OCI-LY3 (cell line): ENCODE results near the gene SLC39A2.

Experiments used
- H2AFZ ChIP-seq: fragments of 200-600, 300-600 bp; shearing (Covaris generic); 2 replicates; pipeline ENCODE4 v1.6.0; 2014; ENCODE audit warnings: antibody characterized with exemption, low read depth, low read length
- H3K27ac ChIP-seq: fragments of 200-600, 300-600 bp; sonication (generic); 2 replicates; pipeline ENCODE4 v1.5.1; 2014; ENCODE audit warnings: mild to moderate bottlenecking, low read length, moderate library complexity, mixed read lengths
- H3K27me3 ChIP-seq: fragments of 200-600, 300-600 bp; sonication (generic); 2 replicates; pipeline ENCODE4 v1.6.1; 2014; ENCODE audit warnings: low read depth, low read length, mixed read lengths
- H3K36me3 ChIP-seq: fragments of 200-600, 300-600 bp; sonication (generic); replicated peaks from 2 replicates; pipeline ENCODE3; 2014; ENCODE audit warnings: low read depth, low read length, mixed read lengths
- H3K4me1 ChIP-seq: fragments of 300-600, 200-600 bp; sonication (generic); 2 replicates; pipeline ENCODE4 v1.6.1; 2014; ENCODE audit warnings: low read length, mixed read lengths
- H3K4me2 ChIP-seq: fragments of 200-600, 300-600 bp; sonication (generic); 2 replicates; pipeline ENCODE4 v1.6.1; 2014; ENCODE audit warnings: low read length, mixed read lengths
- H3K4me3 ChIP-seq: fragments of 300-600, 200-600 bp; sonication (generic); 2 replicates; pipeline ENCODE4 v1.5.1; 2014; ENCODE audit warnings: antibody characterized with exemption, mild to moderate bottlenecking, low read length, moderate library complexity
- H3K79me2 ChIP-seq: fragments of 300-600, 200-600 bp; shearing (Covaris generic); 2 replicates; pipeline ENCODE4 v1.6.1; 2014; ENCODE audit warnings: mild to moderate bottlenecking, low read length, mixed read lengths
- H3K9ac ChIP-seq: fragments of 300-600, 200-600 bp; shearing (Covaris generic); 2 replicates; pipeline ENCODE4 v1.6.0; 2014; ENCODE audit warnings: mild to moderate bottlenecking, low read length, moderate library complexity
- H3K9me3 ChIP-seq: fragments of 200-600, 300-600 bp; shearing (Covaris generic); 2 replicates; pipeline ENCODE4 v1.6.1; 2014; ENCODE audit warnings: low read length, mixed read lengths; ENCODE audit not compliant: insufficient read depth
- H4K20me1 ChIP-seq: fragments of 200-600, 300-600 bp; sonication (generic); 2 replicates; pipeline ENCODE4 v1.6.1; 2016; ENCODE audit warnings: low read length, mixed read lengths; ENCODE audit not compliant: insufficient read depth
- CTCF ChIP-seq: fragments of 200-600, 300-600 bp; sonication (generic); IDR thresholded peaks from 2 replicates; pipeline ENCODE4 v1.5.1; 2014; ENCODE audit warnings: antibody characterized with exemption, low read length, low read depth
- EZH2phosphoT487 ChIP-seq: fragments of 200-600 bp; shearing (Covaris generic); IDR thresholded peaks from 2 replicates; pipeline ENCODE4 v1.6.1; 2018; ENCODE audit warnings: antibody characterized with exemption, mixed run types, low read depth

Gene SLC39A2

GRCh38 chr14:21011136-21011535 is 12.0 kb downstream of the SLC39A2 start:
- H2AFZ ChIP-seq: no peak overlapping the region
- H3K36me3 ChIP-seq: no peaks in the 10 kb centered on the region
- no peaks in the 10 kb centered on the region for H3K9me3 ChIP-seq
- TF ChIP-seq CTCF (no peak), EZH2phosphoT487 (no peak)
- H4K20me1 ChIP-seq: no peaks in the 10 kb centered on the region
- no peaks in the 10 kb centered on the region for H3K79me2 ChIP-seq
- H3K4me1 ChIP-seq: no peaks in the 10 kb centered on the region
- H3K9ac ChIP-seq: no peak overlapping the region
- H3K27me3 ChIP-seq: peaks cover 24% of the 10 kb centered on the region
- H3K4me2 ChIP-seq: no peak overlapping the region
- H3K4me3 ChIP-seq: no peak overlapping the region
- H3K27ac ChIP-seq: no peak overlapping the region

GRCh38 chr14:21014761-21015190 is 15.7 kb downstream of the SLC39A2 start:
- H3K79me2 ChIP-seq: no peaks in the 10 kb centered on the region
- no peaks in the 10 kb centered on the region for H3K36me3 ChIP-seq
- no peak overlapping the region for H3K4me2 ChIP-seq
- no peak overlapping the region for H3K27ac ChIP-seq
- H3K9ac ChIP-seq: no peak overlapping the region
- H3K27me3 ChIP-seq: peaks cover 39% of the 10 kb centered on the region
- no peak overlapping the region for H3K4me3 ChIP-seq
- no peaks in the 10 kb centered on the region for H4K20me1 ChIP-seq
- H3K9me3 ChIP-seq: no peaks in the 10 kb centered on the region
- TF ChIP-seq CTCF: peak; percentile 88
- no peak for TF ChIP-seq EZH2phosphoT487
- H3K4me1 ChIP-seq: no peaks in the 10 kb centered on the region
- H2AFZ ChIP-seq: no peak overlapping the region

- no peaks in the 10 kb centered on the region for H3K36me3 ChIP-seq
- no peaks in the 10 kb centered on the region for H3K9me3 ChIP-seq
- H3K27me3 ChIP-seq: peaks cover 39% of the 10 kb centered on the region
- H3K4me1 ChIP-seq: no peaks in the 10 kb centered on the region
- TF ChIP-seq CTCF: no peak
- TF ChIP-seq EZH2phosphoT487: no peak
- no peak overlapping the region for H3K4me3 ChIP-seq
- no peak overlapping the region for H3K27ac ChIP-seq
- H3K79me2 ChIP-seq: no peaks in the 10 kb centered on the region
- no peak overlapping the region for H3K9ac ChIP-seq
- no peak overlapping the region for H3K4me2 ChIP-seq
- no peaks in the 10 kb centered on the region for H4K20me1 ChIP-seq
- no peak overlapping the region for H2AFZ ChIP-seq
These were observed 16.2 kb downstream of the SLC39A2 start for GRCh38 chr14:21015312-21015711.

- no peak overlapping the region for H3K27ac ChIP-seq
- no peak overlapping the region for H3K4me2 ChIP-seq
- no peaks in the 10 kb centered on the region for H4K20me1 ChIP-seq
- H3K36me3 ChIP-seq: no peaks in the 10 kb centered on the region
- no peaks in the 10 kb centered on the region for H3K4me1 ChIP-seq
- H3K4me3 ChIP-seq: no peak overlapping the region
- no peaks in the 10 kb centered on the region for H3K9me3 ChIP-seq
- no peak overlapping the region for H2AFZ ChIP-seq
- no peak overlapping the region for H3K9ac ChIP-seq
- TF ChIP-seq EZH2phosphoT487 (no peak), CTCF (no peak)
- H3K79me2 ChIP-seq: no peaks in the 10 kb centered on the region
- peaks cover 40% of the 10 kb centered on the region for H3K27me3 ChIP-seq
These were observed 17.5 kb downstream of the SLC39A2 start for GRCh38 chr14:21016413-21017190.
